Osteoblast (primary cell): ENCODE data around the gene PTGDS. TPM values are rescaled to one million over a fixed set of nuclear protein-coding genes. Genes with fewer than 3 reads are reported as not detected.

Experiments
- DNase-seq: peaks from one replicate; pipeline ENCODE4 v3.0.0; 2011; ENCODE audit warnings: low spot score, mixed read lengths; ENCODE audit not compliant: insufficient read length; ENCODE audit errors: missing footprints
- H2AFZ ChIP-seq: 2 replicates; pipeline ENCODE4 v1.6.0; 2011; ENCODE audit warnings: mild to moderate bottlenecking, low read length
- H3K27ac ChIP-seq: 2 replicates; pipeline ENCODE4 v1.5.1; 2011; ENCODE audit warnings: mild to moderate bottlenecking, low read depth, low read length, moderate library complexity
- H3K27me3 ChIP-seq: 2 replicates; pipeline ENCODE4 v1.6.0; 2012; ENCODE audit warnings: mild to moderate bottlenecking, control low read depth, inconsistent platforms, low read length, moderate library complexity; ENCODE audit not compliant: insufficient read depth
- H3K36me3 ChIP-seq: 2 replicates; pipeline ENCODE4 v1.5.1; 2011; ENCODE audit warnings: mild to moderate bottlenecking, low read length, control low read depth, moderate library complexity; ENCODE audit not compliant: insufficient read depth
- H3K4me1 ChIP-seq: 2 replicates; pipeline ENCODE4 v1.5.1; 2011; ENCODE audit warnings: mild to moderate bottlenecking, low read length, control low read depth, moderate library complexity; ENCODE audit not compliant: insufficient read depth
- H3K4me2 ChIP-seq: 2 replicates; pipeline ENCODE4 v1.6.0; 2011; ENCODE audit warnings: mild to moderate bottlenecking, low read length; ENCODE audit not compliant: insufficient read depth
- H3K4me3 ChIP-seq: fragments of 200-600 bp; sonication (generic); 3 replicates; pipeline ENCODE4 v1.5.1; 2012; ENCODE audit warnings: mild to moderate bottlenecking, low read length, inconsistent platforms; ENCODE audit not compliant: insufficient read depth
- H3K79me2 ChIP-seq: 2 replicates; pipeline ENCODE4 v1.6.0; 2012; ENCODE audit warnings: mild to moderate bottlenecking, low read length, control low read depth, inconsistent platforms; ENCODE audit not compliant: insufficient read depth
- H3K9me3 ChIP-seq: 2 replicates; pipeline ENCODE4 v1.5.1; 2011; ENCODE audit warnings: low read depth, low read length, control low read depth
- H4K20me1 ChIP-seq: 2 replicates; pipeline ENCODE4 v1.6.0; 2012; ENCODE audit warnings: mild to moderate bottlenecking, low read length, control low read depth; ENCODE audit not compliant: insufficient read depth
- total RNA-seq: library from RNA; depleted of rRNA; stranded (reverse); fragments of >200 nt; gene quantifications from 2 replicates; pipeline ENCODE4 v1.2.3, GENCODE V29; 2012
- TF ChIP-seq, protein P1 (sequence below): IDR thresholded peaks from 2 replicates; pipeline ENCODE4 v1.5.1; 2011; ENCODE audit warnings: mild to moderate bottlenecking, low read depth, low read length, moderate library complexity; ENCODE audit errors: extremely low read depth

Gene PTGDS
- total RNA-seq, 1 donor = 57.9 TPM

DNA sequence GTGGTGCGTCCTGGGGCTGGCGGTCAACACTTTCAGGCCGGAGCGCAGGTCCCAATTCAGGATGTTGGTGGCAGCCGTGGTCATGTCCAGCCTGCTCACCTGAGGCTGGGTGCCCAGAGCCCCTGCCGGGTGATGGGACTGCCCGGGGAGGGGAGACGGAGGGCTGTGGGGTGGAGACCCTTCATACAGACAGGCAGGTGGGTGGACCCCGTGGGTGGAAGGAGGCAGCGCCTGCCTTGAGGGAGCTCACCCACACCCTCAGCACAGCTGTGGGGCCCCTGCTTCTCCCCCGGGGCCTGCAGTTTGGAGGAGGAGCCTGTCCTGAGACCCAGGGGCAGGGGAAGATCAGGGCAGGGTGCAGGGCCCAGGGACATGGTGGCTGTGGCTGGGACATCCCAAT is 6.9 kb upstream of the PTGDS start:
- H3K4me1 ChIP-seq = no peaks in the 10 kb centered on the region
- no peak for DNase-seq
- no peaks in the 10 kb centered on the region for H4K20me1 ChIP-seq
- H3K36me3 ChIP-seq = no peaks in the 10 kb centered on the region
- H3K4me3 ChIP-seq = no peak overlapping the region
- no peak overlapping the region for H3K27ac ChIP-seq
- no peak overlapping the region for H3K4me2 ChIP-seq
- TF ChIP-seq, protein P1, sequence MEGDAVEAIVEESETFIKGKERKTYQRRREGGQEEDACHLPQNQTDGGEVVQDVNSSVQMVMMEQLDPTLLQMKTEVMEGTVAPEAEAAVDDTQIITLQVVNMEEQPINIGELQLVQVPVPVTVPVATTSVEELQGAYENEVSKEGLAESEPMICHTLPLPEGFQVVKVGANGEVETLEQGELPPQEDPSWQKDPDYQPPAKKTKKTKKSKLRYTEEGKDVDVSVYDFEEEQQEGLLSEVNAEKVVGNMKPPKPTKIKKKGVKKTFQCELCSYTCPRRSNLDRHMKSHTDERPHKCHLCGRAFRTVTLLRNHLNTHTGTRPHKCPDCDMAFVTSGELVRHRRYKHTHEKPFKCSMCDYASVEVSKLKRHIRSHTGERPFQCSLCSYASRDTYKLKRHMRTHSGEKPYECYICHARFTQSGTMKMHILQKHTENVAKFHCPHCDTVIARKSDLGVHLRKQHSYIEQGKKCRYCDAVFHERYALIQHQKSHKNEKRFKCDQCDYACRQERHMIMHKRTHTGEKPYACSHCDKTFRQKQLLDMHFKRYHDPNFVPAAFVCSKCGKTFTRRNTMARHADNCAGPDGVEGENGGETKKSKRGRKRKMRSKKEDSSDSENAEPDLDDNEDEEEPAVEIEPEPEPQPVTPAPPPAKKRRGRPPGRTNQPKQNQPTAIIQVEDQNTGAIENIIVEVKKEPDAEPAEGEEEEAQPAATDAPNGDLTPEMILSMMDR = no peak
- H3K79me2 ChIP-seq = no peaks in the 10 kb centered on the region
- H3K9me3 ChIP-seq = no peaks in the 10 kb centered on the region
- peaks cover 2% of the 10 kb centered on the region for H3K27me3 ChIP-seq
- no peak overlapping the region for H2AFZ ChIP-seq

DNA sequence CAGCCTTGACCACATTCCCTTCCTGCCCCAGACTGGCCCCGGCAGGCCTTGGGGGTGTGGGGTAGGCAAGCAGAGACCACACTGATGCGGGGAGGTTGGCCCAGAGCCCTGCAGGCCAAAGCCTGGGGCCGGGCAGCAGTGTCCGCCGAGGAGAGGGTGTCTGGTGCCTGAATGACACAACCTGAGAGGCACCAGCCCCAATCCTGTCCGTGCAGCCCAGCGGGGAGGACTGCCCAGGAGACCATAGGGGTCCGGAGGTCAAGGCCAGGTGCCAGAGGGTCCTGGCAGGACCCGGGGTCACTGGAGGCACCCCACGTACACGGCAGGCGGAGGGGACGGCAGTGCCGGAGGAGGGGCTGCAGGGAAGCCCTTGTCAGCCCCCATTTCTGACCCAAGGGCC is 5.6 kb upstream of the PTGDS start:
- Histone ChIP-seq H3K79me2 (no peaks in the 10 kb centered on the region), H3K4me2 (no peak overlapping the region), H3K27ac (no peak overlapping the region), H3K4me1 (no peaks in the 10 kb centered on the region), H3K9me3 (no peaks in the 10 kb centered on the region), H3K36me3 (no peaks in the 10 kb centered on the region), H3K4me3 (no peak overlapping the region), H2AFZ (no peak overlapping the region), H3K27me3 (no peaks in the 10 kb centered on the region), H4K20me1 (no peaks in the 10 kb centered on the region)
- TF ChIP-seq, protein P1 = no peak
- DNase-seq = no peak

GRCh38 chr9:136972335-136972734 is 5.0 kb upstream of the PTGDS start:
- Histone ChIP-seq H3K4me1 (no peaks in the 10 kb centered on the region), H3K9me3 (no peaks in the 10 kb centered on the region), H3K27me3 (no peaks in the 10 kb centered on the region), H2AFZ (no peak overlapping the region), H3K36me3 (no peaks in the 10 kb centered on the region), H4K20me1 (no peaks in the 10 kb centered on the region), H3K27ac (no peak overlapping the region), H3K4me3 (no peak overlapping the region), H3K4me2 (no peak overlapping the region), H3K79me2 (no peaks in the 10 kb centered on the region)
- TF ChIP-seq, protein P1 = no peak
- DNase-seq = no peak

- H4K20me1 ChIP-seq = no peaks in the 10 kb centered on the region
- no peaks in the 10 kb centered on the region for H3K9me3 ChIP-seq
- peaks cover under 1% of the 10 kb centered on the region for H3K4me1 ChIP-seq
- H3K27me3 ChIP-seq = no peaks in the 10 kb centered on the region
- H3K27ac ChIP-seq = no peak overlapping the region
- H3K36me3 ChIP-seq = no peaks in the 10 kb centered on the region
- H3K4me2 ChIP-seq = no peak overlapping the region
- no peak for DNase-seq
- H3K79me2 ChIP-seq = no peaks in the 10 kb centered on the region
- TF ChIP-seq, protein P1 = no peak
- no peak overlapping the region for H3K4me3 ChIP-seq
- no peak overlapping the region for H2AFZ ChIP-seq
These were observed 4.6 kb upstream of the PTGDS start for GRCh38 chr9:136972743-136973142.
